GM19372 (cell line): ENCODE results near the gene RTN4RL2.

Experiments
- ATAC-seq: cut with Tn5 transposase; IDR thresholded peaks from one replicate; pipeline ENCODE4 v1.9.1; 2021; ENCODE audit warnings: mild to moderate bottlenecking, low read depth, moderate library complexity; ENCODE audit not compliant: unreplicated experiment

Gene RTN4RL2

GRCh38 chr11:57477507-57478189 lies 17.3 kb downstream of the RTN4RL2 start:
- ATAC-seq, result no peak

GRCh38 chr11:57479021-57479663 lies 18.8 kb downstream of the RTN4RL2 start:
- ATAC-seq, result no peak

GRCh38 chr11:57479911-57480310 lies 19.6 kb downstream of the RTN4RL2 start:
- no peak for ATAC-seq

DNA sequence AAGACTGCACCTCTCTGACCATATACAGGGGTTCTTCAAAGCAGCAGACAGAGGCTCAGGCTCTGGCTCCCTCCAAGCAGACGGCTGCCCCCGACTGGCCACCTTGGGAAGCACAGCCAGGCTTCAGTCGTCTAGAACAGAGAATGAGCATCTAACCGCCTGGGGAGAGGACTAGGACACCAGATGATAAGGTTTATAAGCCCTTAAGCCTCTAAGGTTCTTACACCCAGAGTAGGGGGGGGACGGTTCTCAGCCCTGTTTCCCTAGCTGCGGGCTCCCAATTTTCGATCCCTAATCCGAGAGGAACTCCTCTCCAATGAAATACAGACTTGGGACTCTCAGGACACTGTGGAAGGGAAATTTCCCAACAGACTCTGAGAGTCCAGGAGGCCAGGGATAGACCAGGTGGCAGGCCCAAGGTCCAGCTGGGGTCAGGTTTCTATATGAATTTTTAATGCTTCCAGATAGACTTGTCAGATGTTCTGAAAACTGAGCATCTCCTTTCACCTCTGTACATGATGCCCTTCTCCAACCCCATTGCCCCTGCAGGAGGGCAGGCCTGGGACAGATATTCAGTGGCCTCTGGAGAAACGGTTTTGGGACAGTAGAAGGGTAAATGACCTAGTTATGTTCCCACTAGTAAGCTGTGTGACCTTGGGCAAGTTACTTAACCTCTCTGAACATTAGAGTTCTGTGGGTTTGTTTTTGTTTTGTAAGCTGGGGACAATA lies 20.2 kb downstream of the RTN4RL2 start:
- ATAC-seq, result no peak

GRCh38 chr11:57481315-57481714 lies 21.0 kb downstream of the RTN4RL2 start:
- ATAC-seq, result no peak

- ATAC-seq, result no peak
Observed at GRCh38 chr11:57481915-57482781, 21.8 kb downstream of the RTN4RL2 start.

GRCh38 chr11:57482782-57483561 lies 22.6 kb downstream of the RTN4RL2 start:
- ATAC-seq, result peak; percentile 45

GRCh38 chr11:57483562-57483918 lies 23.2 kb downstream of the RTN4RL2 start:
- ATAC-seq, result no peak

- ATAC-seq, result peak; percentile 60
Observed at GRCh38 chr11:57484141-57484710, 23.9 kb downstream of the RTN4RL2 start.

GRCh38 chr11:57485217-57485990 lies 25.1 kb downstream of the RTN4RL2 start:
- no peak for ATAC-seq

- no peak for ATAC-seq
Observed at GRCh38 chr11:57487021-57487778, 26.9 kb downstream of the RTN4RL2 start.

- no peak for ATAC-seq
Observed at GRCh38 chr11:57487920-57488659, 27.8 kb downstream of the RTN4RL2 start.

DNA sequence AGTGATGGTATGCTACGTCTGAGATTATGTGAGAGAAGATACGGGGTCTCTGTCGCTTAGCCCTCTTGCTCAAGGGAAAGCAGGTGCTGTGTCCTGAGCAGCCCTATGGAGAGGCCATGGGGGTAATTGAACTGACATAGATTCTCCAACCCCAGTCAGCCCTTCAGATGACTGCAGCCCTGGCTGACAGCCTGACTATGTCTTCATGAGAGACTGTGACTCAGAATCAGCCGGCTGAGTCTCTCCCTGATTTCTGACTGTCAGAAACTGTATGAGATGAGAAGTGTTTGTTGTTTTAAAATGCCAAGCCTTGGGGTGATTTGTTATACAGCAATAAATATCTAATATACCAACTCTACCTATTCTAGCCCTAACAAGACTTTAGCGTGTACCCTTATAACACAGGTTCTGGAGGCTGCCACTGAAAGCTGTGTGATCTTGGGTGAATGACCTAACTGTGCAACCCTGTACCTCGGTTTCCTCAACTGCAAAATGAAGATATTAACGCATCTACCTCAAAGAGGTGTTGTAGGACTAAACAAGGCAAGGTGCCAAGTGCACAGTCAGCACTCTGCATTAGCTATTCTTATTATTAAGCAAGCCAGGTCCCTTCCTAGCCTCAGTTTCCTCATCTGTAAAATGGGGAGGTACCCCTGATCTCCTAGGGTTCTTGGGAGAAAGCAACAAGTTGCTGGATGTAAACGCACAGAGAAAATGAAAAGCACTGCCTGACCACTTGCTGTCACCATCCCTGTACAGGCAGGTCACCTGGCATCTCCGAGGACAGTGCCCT lies 30.3 kb downstream of the RTN4RL2 start:
- ATAC-seq, result no peak

- ATAC-seq, result no peak
Observed at GRCh38 chr11:57491371-57492061, 31.2 kb downstream of the RTN4RL2 start.

DNA sequence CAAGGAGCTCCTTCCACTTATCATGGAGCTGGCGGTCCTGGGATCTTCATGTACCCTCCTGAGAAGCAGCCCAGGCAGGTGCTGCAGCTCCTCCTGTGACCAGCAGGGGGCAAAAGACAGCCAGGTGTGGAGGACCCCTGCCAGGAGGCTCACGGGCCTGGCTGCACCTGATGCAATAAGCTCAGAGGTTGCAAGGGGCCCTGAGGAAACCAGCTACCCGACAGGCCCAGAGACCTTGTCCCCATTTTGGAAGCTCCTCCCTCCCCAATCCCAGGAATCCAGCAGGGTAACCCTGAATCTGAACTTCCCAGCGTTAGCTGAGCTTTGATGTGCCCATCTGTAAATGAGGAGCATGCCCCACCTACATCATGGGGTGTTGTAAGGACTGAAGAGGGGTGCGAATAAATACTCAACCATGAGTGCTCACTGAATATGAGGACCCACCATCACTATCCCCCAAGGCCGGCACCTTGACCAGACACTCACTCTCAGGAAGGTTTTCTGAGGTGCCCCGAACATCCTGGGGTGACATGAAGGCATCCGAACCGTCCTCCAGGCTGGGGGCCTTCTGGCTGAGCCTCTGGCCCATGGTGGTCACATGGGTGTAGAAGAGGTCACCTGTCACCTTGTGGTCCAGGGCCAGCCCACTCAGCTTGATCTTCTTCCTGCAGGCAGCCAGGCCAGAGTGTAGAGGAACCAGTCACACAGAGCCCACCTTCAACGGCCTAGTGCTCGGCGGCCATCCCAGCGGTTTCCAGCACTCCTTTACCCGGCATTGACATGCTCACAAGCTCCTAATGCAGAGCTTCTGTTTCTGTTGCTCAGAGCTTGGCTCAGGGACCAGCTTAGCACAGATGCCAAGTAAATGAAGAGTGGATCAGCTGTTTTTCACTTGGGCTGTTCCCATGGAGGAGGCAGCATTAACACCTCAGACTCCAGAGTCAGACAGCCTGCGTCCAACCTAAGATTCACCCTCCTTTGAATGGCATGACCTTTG lies 33.5 kb downstream of the RTN4RL2 start:
- peak; percentile 79 for ATAC-seq
